Endothelial cell of umbilical vein (primary cell): ENCODE results near the gene RPL12. TPM values are rescaled to one million over a fixed set of nuclear protein-coding genes. Genes with fewer than 3 reads are reported as not detected.

Experiments used
- BruUV-seq: library from RNA; stranded (reverse); fragments of 400-500 nt; replicated peaks from 2 replicates; lab custom pipeline; 2021; lab: Mats Ljungman, UMichigan
- CTCF ChIA-PET: fragments of 300-600, 350-600 bp; sonication (Branson Sonifier 250); formaldehyde crosslinking; loops from one replicate; lab custom pipeline; 2021; ENCODE audit warnings: antibody characterized with exemption, inconsistent platforms; lab: Charles Lee
- POLR2A ChIA-PET: fragments of 300-600, 350-600 bp; sonication (Branson Sonifier 250); formaldehyde crosslinking; loops from one replicate; lab custom pipeline; 2021; ENCODE audit warnings: antibody characterized with exemption, inconsistent platforms; lab: Charles Lee
- DNase-seq: peaks from one replicate; pipeline ENCODE4 v3.0.0-alpha.2; 2011; ENCODE audit warnings: low read depth, low spot score
- FAIRE-seq: peaks from 2 replicates; lab custom pipeline; 2011; peaks lifted over from hg19 to GRCh38; lab: Jason Lieb, UNC
- H2AFZ ChIP-seq: 2 replicates; pipeline ENCODE4 v1.6.0; 2012; ENCODE audit warnings: low read depth, low read length, control low read depth, inconsistent platforms
- H3K27ac ChIP-seq: 2 replicates; pipeline ENCODE4 v1.5.1; 2011; ENCODE audit warnings: low read depth, mild to moderate bottlenecking, control low read depth, low read length, moderate library complexity; ENCODE audit not compliant: insufficient read depth
- H3K27me3 ChIP-seq, 2 experiments: 2 replicates each; pipeline versions ENCODE4 v1.6.0 to v1.6.1; 2011; ENCODE audit warnings: low read length in 2 of 2, mixed read lengths in 1 of 2; ENCODE audit not compliant: control insufficient read depth in 2 of 2, insufficient read depth in 2 of 2
- H3K36me3 ChIP-seq, 2 experiments: 2 replicates in 1 of 2; 3 replicates in 1 of 2; pipeline ENCODE4 v1.5.1; 2011; ENCODE audit warnings: low read length in 2 of 2, mild to moderate bottlenecking in 1 of 2, moderate library complexity in 1 of 2; ENCODE audit not compliant: control insufficient read depth in 2 of 2, insufficient read depth in 2 of 2; ENCODE audit errors: extremely low read depth in 1 of 2
- H3K4me1 ChIP-seq: 3 replicates; pipeline ENCODE4 v1.5.1; 2011; ENCODE audit warnings: mild to moderate bottlenecking, low read length; ENCODE audit not compliant: control insufficient read depth, insufficient read depth; ENCODE audit errors: extremely low read depth
- H3K4me2 ChIP-seq: 2 replicates; pipeline ENCODE4 v1.6.1; 2011; ENCODE audit warnings: low read length, control low read depth, mixed read lengths; ENCODE audit not compliant: insufficient read depth
- H3K4me3 ChIP-seq, 3 experiments: fragments of 200-600 bp in 1 of 3; sonication (generic), shearing (Covaris generic) in 1 of 3; replicated peaks in 1 of 3; 2 replicates each; pipeline ENCODE4 v1.5.1; 2011 to 2016; ENCODE audit warnings: control low read depth in 3 of 3, low read length in 3 of 3, mild to moderate bottlenecking in 2 of 3, inconsistent platforms in 1 of 3, low read depth in 1 of 3, moderate library complexity in 1 of 3; ENCODE audit not compliant: insufficient read depth in 1 of 3
- H3K79me2 ChIP-seq: 2 replicates; pipeline ENCODE4 v1.6.0; 2012; ENCODE audit warnings: low read length, inconsistent platforms; ENCODE audit not compliant: control insufficient read depth, insufficient read depth
- H3K9ac ChIP-seq: replicated peaks from 2 replicates; pipeline ENCODE3; 2011; ENCODE audit warnings: low read length, control low read depth; ENCODE audit not compliant: insufficient read depth; ENCODE audit errors: extremely low read depth
- H3K9me1 ChIP-seq: replicated peaks from 3 replicates; pipeline ENCODE4 v1.6.0; 2011; ENCODE audit warnings: mild to moderate bottlenecking, low read length; ENCODE audit not compliant: control insufficient read depth, insufficient read depth; ENCODE audit errors: extremely low read depth
- H3K9me3 ChIP-seq: replicated peaks from 2 replicates; pipeline ENCODE4 v1.5.1; 2012; ENCODE audit warnings: low read length, inconsistent platforms; ENCODE audit not compliant: control insufficient read depth, insufficient read depth
- H4K20me1 ChIP-seq: replicated peaks from 2 replicates; pipeline ENCODE3; 2011; ENCODE audit warnings: mild to moderate bottlenecking, low read length; ENCODE audit not compliant: control insufficient read depth, insufficient read depth; ENCODE audit errors: extremely low read depth
- CTCF ChIP-seq, 2 donors: IDR thresholded peaks; 1 replicate in 1 of 2; 2 replicates in 1 of 2; pipeline ENCODE4 v1.5.1; 2011; ENCODE audit warnings: low read length in 2 of 2, mild to moderate bottlenecking in 2 of 2, moderate library complexity in 2 of 2, control low read depth in 1 of 2, inconsistent platforms in 1 of 2, low read depth in 1 of 2; ENCODE audit not compliant: insufficient read depth in 1 of 2; ENCODE audit errors: extremely low read depth in 1 of 2
- EZH2 ChIP-seq: IDR thresholded peaks from 2 replicates; pipeline ENCODE4 v1.6.1; 2012; ENCODE audit warnings: borderline replicate concordance, low read depth, mild to moderate bottlenecking, moderate library complexity, low read length, inconsistent platforms; ENCODE audit not compliant: severe bottlenecking
- FOS ChIP-seq: IDR thresholded peaks from 2 replicates; pipeline ENCODE4 v1.6.1; 2011; ENCODE audit warnings: mild to moderate bottlenecking, low read length, moderate library complexity, borderline replicate concordance; ENCODE audit not compliant: insufficient read depth
- GATA2 ChIP-seq: IDR thresholded peaks from 2 replicates; pipeline ENCODE4 v1.7.0; 2011; ENCODE audit warnings: low read depth, mild to moderate bottlenecking, moderate library complexity, mixed read lengths, low read length; ENCODE audit not compliant: insufficient read length, insufficient read depth
- JUN ChIP-seq: IDR thresholded peaks from 2 replicates; pipeline ENCODE4 v1.6.1; 2011; ENCODE audit warnings: borderline replicate concordance, low read depth; ENCODE audit not compliant: insufficient read length, insufficient read depth
- MAX ChIP-seq: IDR thresholded peaks from 2 replicates; pipeline ENCODE4 v1.6.1; 2011; ENCODE audit not compliant: insufficient read depth, insufficient read length
- MYC ChIP-seq: IDR thresholded peaks from one replicate; pipeline ENCODE4 v1.6.1; 2011; ENCODE audit warnings: mild to moderate bottlenecking, low read depth, low read length
- POLR2A ChIP-seq: IDR thresholded peaks from 2 replicates; pipeline ENCODE4 v1.6.1; 2012; ENCODE audit warnings: low read depth, mild to moderate bottlenecking, control low read depth, low read length
- POLR2AphosphoS5 ChIP-seq: IDR thresholded peaks from 2 replicates; pipeline ENCODE4 v1.6.1; 2012; ENCODE audit warnings: low read depth, mild to moderate bottlenecking, control low read depth, low read length, moderate library complexity; ENCODE audit not compliant: insufficient read depth
- dilution Hi-C: fragments of 300-500 bp; cut with MboI; formaldehyde crosslinking; loops from one replicate; pipeline ENCODE4 v1.15.0; 2019; ENCODE audit warnings: low sequenced_read_pairs; ENCODE audit not compliant: extremely low pct_ligation_motif_present
- intact Hi-C: fragments of 100-400 bp; cut with micrococcal nuclease; formaldehyde crosslinking; loops from one replicate; pipeline ENCODE4 v1.10.0; 2022
- polyA plus RNA-seq, 4 experiments: library from polyadenylated mRNA; depleted of rRNA in 3 of 4; stranded (reverse) in 3 of 4; unstranded in 1 of 4; fragments of >200 nt; gene quantifications; 2 replicates each; pipeline versions ENCODE4 v1.2.1 to v1.2.3, GENCODE V29; 2011 to 2012; ENCODE audit warnings: missing spikeins in 1 of 4
- total RNA-seq: library from RNA; stranded (reverse); gene quantifications from 2 replicates; pipeline ENCODE4 v1.2.3, GENCODE V29; 2021

The RPL12 gene
- total and polyA plus RNA-seq, 2 donors (not counting 3 experiments of a cell fraction or from before 2014, with no cell fraction given): 1,231 to 3,007 TPM

DNA sequence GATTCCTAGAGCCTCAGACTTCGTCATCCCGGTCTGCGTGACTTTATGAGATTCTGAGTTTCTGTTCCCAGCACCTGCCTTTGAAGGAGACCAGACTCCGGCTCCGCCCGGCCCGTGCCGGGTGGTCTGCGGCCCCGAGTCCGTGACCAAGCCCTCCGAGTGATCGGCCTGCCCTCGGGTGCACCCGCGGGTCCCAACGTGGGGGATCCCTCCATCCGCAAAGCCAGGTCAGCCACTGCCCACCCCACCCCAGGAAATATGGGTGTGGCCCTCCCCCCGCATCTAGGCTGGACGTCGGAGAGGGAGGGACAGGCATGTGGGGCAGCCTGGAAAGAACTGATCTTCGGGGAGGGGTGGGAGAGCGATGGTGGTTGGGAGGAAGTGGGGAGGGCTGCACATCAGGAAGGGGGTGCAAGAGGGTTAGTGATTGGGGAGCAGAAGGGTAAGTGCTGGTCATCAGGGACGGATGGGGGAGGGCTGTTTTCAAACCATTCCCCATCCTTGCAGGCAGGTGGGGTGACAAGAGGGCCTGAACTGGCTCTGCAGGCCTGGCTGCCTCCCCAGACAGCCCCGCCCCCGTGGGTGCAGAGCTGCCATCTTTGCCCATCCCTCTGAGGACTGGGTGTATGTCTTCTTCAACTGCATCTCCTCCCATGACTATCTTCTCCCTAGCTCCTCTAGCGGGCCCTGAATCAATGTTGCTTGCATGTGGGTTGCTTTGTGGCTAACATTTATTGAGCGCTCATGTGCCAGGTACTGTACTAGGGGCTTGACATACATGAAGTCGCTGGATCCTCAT is 851 bp upstream of the RPL12 start:
- TF ChIP-seq MAX (no peak), EZH2 (no peak), FOS (no peak), CTCF (IDR thresholded peaks at IDR 0.05; ENCODE audit: extremely low read depth in 1 of 2, insufficient read depth in 1 of 2, low read depth in 1 of 2, low read length in 2 of 2) (no peak), MYC (no peak), GATA2 (no peak), POLR2AphosphoS5 (no peak), POLR2A (no peak), JUN (no peak)
- intact Hi-C loops (loop anchor here (2.0 kb wide), 1 partner anchor 127 kb away; no protein-coding TSS in a partner anchor), dilution Hi-C loops (no loop called here)
- DNase-seq: peak; percentile 65
- Histone ChIP-seq H2AFZ (peak overlapping the region; percentile 85), H4K20me1 (no peaks in the 10 kb centered on the region), H3K27ac (peak overlapping the region; percentile 65), H3K9me1 (no peaks in the 10 kb centered on the region), H3K4me2 (peak overlapping the region; percentile 45), H3K4me1 (peaks cover 19% of the 10 kb centered on the region), H3K36me3 (peaks cover 9 to 16% of the 10 kb centered on the region in 2 experiments), H3K79me2 (peaks cover 34% of the 10 kb centered on the region), H3K9me3 (no peaks in the 10 kb centered on the region), H3K4me3 (peak overlapping the region; percentile 54 to 85 (median 60)), H3K9ac (peak overlapping the region; percentile 88), H3K27me3 (no peaks in the 10 kb centered on the region)
- ChIA-PET POLR2A (interaction anchor here (0.6 to 2.6 kb wide), 7 partner anchors 8 to 487 kb away, joined by 3 to 10 read pairs (median 3); partner anchors contain the start of gene ZNF79), CTCF (interaction anchor here (0.9 to 1.8 kb wide), 3 partner anchors 10 to 28 kb away, joined by 3 to 5 read pairs (median 4); partner anchors contain the start of gene ZNF79)
- FAIRE-seq: peak; percentile 46
- TSS peak; percentile 34 for BruUV-seq
